HCT116 (cell line): ENCODE measurements around the gene PIEZO2. TPM values are rescaled to one million over a fixed set of nuclear protein-coding genes. Genes with fewer than 3 reads are reported as not detected.

Source experiments
- ATAC-seq: fragments of 200-7000 bp; cut with Tn5 transposase; 2 replicates; pipeline ENCODE4 v1.9.1; 2020; ENCODE audit warnings: mild to moderate bottlenecking, moderate library complexity
- BruUV-seq: library from RNA; stranded (reverse); fragments of 400-500 nt; replicated peaks from 2 replicates; lab custom pipeline; 2021; lab: Mats Ljungman, UMichigan
- CTCF ChIA-PET: fragments of 300-600 bp; sonication (Branson Sonifier 250); formaldehyde crosslinking; loops from one replicate; lab custom pipeline; 2021; ENCODE audit warnings: antibody characterized with exemption; lab: Charles Lee
- POLR2A ChIA-PET: fragments of 300-600, 350-600 bp; sonication (Branson Sonifier 250); formaldehyde crosslinking; loops from one replicate; lab custom pipeline; 2021; ENCODE audit warnings: antibody characterized with exemption; lab: Charles Lee
- RAD21 ChIA-PET, 2 experiments: fragments of 300-600 bp; sonication (Branson Sonifier 250); formaldehyde crosslinking; loops; one replicate each; lab custom pipeline; 2023; ENCODE audit warnings: low total read pairs in 2 of 2; ENCODE audit not compliant: uncharacterized antibody in 2 of 2, unreplicated experiment in 2 of 2, low non-redundant PET in 1 of 2; lab: Charles Lee
- DNase-seq: peaks from one replicate; pipeline ENCODE4 v3.0.0-alpha.2; 2010; ENCODE audit warnings: low read depth, low spot score
- H2AFZ ChIP-seq: fragments of 200-600 bp; shearing (Covaris generic), sonication (generic); 2 replicates; pipeline ENCODE4 v1.6.1; 2017; ENCODE audit warnings: low read depth, mixed run types, mixed read lengths, antibody characterized with exemption, low read length; ENCODE audit not compliant: poor library complexity, severe bottlenecking
- H3K27ac ChIP-seq: 2 replicates; pipeline ENCODE4 v1.5.1; 2012; ENCODE audit warnings: low read depth, low read length
- H3K27me3 ChIP-seq: fragments of 200-600 bp; sonication (generic); 2 replicates; pipeline ENCODE4 v1.6.1; 2016; ENCODE audit warnings: mixed run types, low read length, mixed read lengths; ENCODE audit not compliant: insufficient read depth
- H3K36me3 ChIP-seq, 2 experiments: fragments of 200-500 bp in 1 of 2; fragments of 200-600 bp in 1 of 2; sonication (Bioruptor generic) in 1 of 2; sonication (generic) in 1 of 2; 2 replicates each; pipeline versions ENCODE4 v1.5.1 to v1.6.1; 2014 to 2016; ENCODE audit warnings: low read length in 2 of 2, inconsistent platforms in 1 of 2, mixed read lengths in 1 of 2, mixed run types in 1 of 2; ENCODE audit not compliant: insufficient read depth in 2 of 2, control insufficient read depth in 1 of 2
- H3K4me1 ChIP-seq, 2 experiments: fragments of 200-600 bp in 1 of 2; sonication (generic) in 1 of 2; 2 replicates each; pipeline versions ENCODE4 v1.5.1 to v1.6.1; 2012 to 2017; ENCODE audit warnings: low read length in 2 of 2, inconsistent platforms in 1 of 2, mild to moderate bottlenecking in 1 of 2, mixed read lengths in 1 of 2, mixed run types in 1 of 2, moderate library complexity in 1 of 2; ENCODE audit not compliant: insufficient read depth in 2 of 2, control insufficient read depth in 1 of 2
- H3K4me2 ChIP-seq: fragments of 200-600 bp; sonication (generic); 2 replicates; pipeline ENCODE4 v1.6.1; 2017; ENCODE audit warnings: mixed run types, low read length, mixed read lengths
- H3K4me3 ChIP-seq, 2 experiments: fragments of 200-600 bp in 1 of 2; sonication (generic) in 1 of 2; replicated peaks in 1 of 2; 2 replicates each; pipeline ENCODE4 v1.5.1; 2011 to 2016; ENCODE audit warnings: low read length in 2 of 2, control low read depth in 1 of 2, low read depth in 1 of 2, mild to moderate bottlenecking in 1 of 2, mixed read lengths in 1 of 2, mixed run types in 1 of 2
- H3K79me2 ChIP-seq: fragments of 200-600 bp; sonication (generic); 2 replicates; pipeline ENCODE4 v1.6.1; 2017; ENCODE audit warnings: mild to moderate bottlenecking, mixed run types, low read length, moderate library complexity, mixed read lengths; ENCODE audit not compliant: insufficient read depth
- H3K9ac ChIP-seq: fragments of 200-600 bp; sonication (generic); 2 replicates; pipeline ENCODE4 v1.6.1; 2016; ENCODE audit warnings: low read length, mixed read lengths
- H3K9me2 ChIP-seq: fragments of 200-600 bp; sonication (generic), shearing (Covaris generic); 2 replicates; pipeline ENCODE4 v1.6.1; 2017; ENCODE audit warnings: mixed run types, mild to moderate bottlenecking, moderate library complexity; ENCODE audit not compliant: insufficient read depth
- H3K9me3 ChIP-seq, 2 experiments: fragments of 200-500 bp in 1 of 2; fragments of 200-600 bp in 1 of 2; sonication (Bioruptor generic) in 1 of 2; sonication (generic) in 1 of 2; 2 replicates each; pipeline ENCODE4 v1.6.1; 2014 to 2017; ENCODE audit warnings: low read length in 2 of 2, mixed read lengths in 2 of 2, inconsistent platforms in 1 of 2, low read depth in 1 of 2, mild to moderate bottlenecking in 1 of 2, mixed run types in 1 of 2, moderate library complexity in 1 of 2; ENCODE audit not compliant: control insufficient read depth in 1 of 2, insufficient read depth in 1 of 2
- H4K20me1 ChIP-seq: fragments of 200-600 bp; sonication (generic), shearing (Covaris generic); 2 replicates; pipeline ENCODE4 v1.6.1; 2017; ENCODE audit warnings: mixed run types, mild to moderate bottlenecking, moderate library complexity; ENCODE audit not compliant: insufficient read depth
- ATF3 ChIP-seq: IDR thresholded peaks from 2 replicates; pipeline ENCODE4 v1.6.1; 2012
- CBX3 ChIP-seq: IDR thresholded peaks from 2 replicates; pipeline ENCODE4 v1.6.1; 2012; ENCODE audit warnings: low read depth
- ELF1 ChIP-seq: IDR thresholded peaks from 2 replicates; pipeline ENCODE4 v1.6.1; 2012; ENCODE audit warnings: low read depth, borderline replicate concordance
- EZH2 ChIP-seq: fragments of 200-600 bp; sonication (generic); IDR thresholded peaks from 2 replicates; pipeline ENCODE4 v1.6.1; 2017; ENCODE audit warnings: antibody characterized with exemption, mixed run types
- EZH2phosphoT487 ChIP-seq: fragments of 200-600 bp; IDR thresholded peaks from 2 replicates; pipeline ENCODE4 v1.6.1; 2018; ENCODE audit warnings: antibody characterized with exemption, borderline replicate concordance
- MAX ChIP-seq: IDR thresholded peaks from 2 replicates; pipeline ENCODE4 v1.6.1; 2012
- SIN3A ChIP-seq: IDR thresholded peaks from 2 replicates; pipeline ENCODE4 v1.6.1; 2012; ENCODE audit warnings: low read depth
- TCF7L2 ChIP-seq: IDR thresholded peaks from 2 replicates; pipeline ENCODE4 v1.7.0; 2011; ENCODE audit warnings: borderline replicate concordance, inconsistent platforms; ENCODE audit not compliant: insufficient read depth, insufficient read length; ENCODE audit errors: extremely low read depth
- ZFX ChIP-seq: fragments of 450-650 bp; IDR thresholded peaks from 2 replicates; pipeline ENCODE4 v1.6.1; 2017
- ZNF274 ChIP-seq: fragments of 200-500 bp; sonication (Bioruptor generic); IDR thresholded peaks from 2 replicates; pipeline ENCODE4 v1.6.1; 2014; ENCODE audit warnings: mild to moderate bottlenecking, low read depth, low read length, inconsistent platforms
- intact Hi-C: fragments of 100-400 bp; cut with micrococcal nuclease; formaldehyde crosslinking; loops from 2 replicates; pipeline ENCODE4 v1.10.0; 2022
- total RNA-seq: library from RNA; stranded (reverse); gene quantifications from one replicate; pipeline ENCODE4 v1.2.1, GENCODE V29; 2021; ENCODE audit not compliant: unreplicated experiment

Gene PIEZO2
- total RNA-seq, 1 experiment from 2014 or later: 0.34 TPM

- no peaks in the 10 kb centered on the region for H3K36me3 ChIP-seq
- H3K27me3 ChIP-seq: peaks cover 28% of the 10 kb centered on the region
- TF ChIP-seq TCF7L2 (no peak), EZH2 (no peak), CBX3 (no peak), MAX (no peak), SIN3A (no peak)
- H2AFZ ChIP-seq: no peak overlapping the region
- no TSS peak for BruUV-seq
- H3K4me2 ChIP-seq: no peak overlapping the region
- RAD21 ChIA-PET: no interaction called here
- H3K9me2 ChIP-seq: no peaks in the 10 kb centered on the region
- H3K4me1 ChIP-seq: peaks cover 2 to 9% of the 10 kb centered on the region in 2 experiments; a peak in 3 of 4 replicates
- H3K9me3 ChIP-seq: no peaks in the 10 kb centered on the region
- no peak overlapping the region for H3K27ac ChIP-seq
- H4K20me1 ChIP-seq: no peaks in the 10 kb centered on the region
- H3K9ac ChIP-seq: no peak overlapping the region
- DNase-seq (no peak), ATAC-seq (no peak)
- no peak overlapping the region for H3K4me3 ChIP-seq
- H3K79me2 ChIP-seq: no peaks in the 10 kb centered on the region
- CTCF ChIA-PET: interaction anchor here (2.2 kb wide), 1 partner anchor 57 kb away, joined by 7 read pairs; no protein-coding TSS in a partner anchor
- POLR2A ChIA-PET: no interaction called here
- intact Hi-C loops: no loop called here
These were observed 354.6 kb downstream of the PIEZO2 start for GRCh38 chr18:10794771-10795170.

- intact Hi-C loops: no loop called here
- no TSS peak for BruUV-seq
- H3K9ac ChIP-seq: no peak overlapping the region
- no peak for DNase-seq
- no peak overlapping the region for H3K27ac ChIP-seq
- ChIA-PET RAD21 (no interaction called here), CTCF (no interaction called here), POLR2A (no interaction called here)
- no peaks in the 10 kb centered on the region for H3K9me2 ChIP-seq
- H3K4me3 ChIP-seq: no peak overlapping the region
- no peaks in the 10 kb centered on the region for H4K20me1 ChIP-seq
- peaks cover 2 to 4% of the 10 kb centered on the region in 2 experiments; a peak in 3 of 4 replicates for H3K4me1 ChIP-seq
- H3K79me2 ChIP-seq: no peaks in the 10 kb centered on the region
- no peak for ATAC-seq
- no peak for TF ChIP-seq ZNF274
- TF ChIP-seq MAX: no peak
- TF ChIP-seq TCF7L2: no peak
- TF ChIP-seq ZFX: no peak
- no peak for TF ChIP-seq ELF1
- no peak for TF ChIP-seq EZH2phosphoT487
- TF ChIP-seq ATF3: no peak
- H2AFZ ChIP-seq: no peak overlapping the region
- H3K36me3 ChIP-seq: no peaks in the 10 kb centered on the region
- H3K27me3 ChIP-seq: peaks cover 32% of the 10 kb centered on the region
- no peaks in the 10 kb centered on the region for H3K9me3 ChIP-seq
- no peak overlapping the region for H3K4me2 ChIP-seq
These were observed 355.5 kb downstream of the PIEZO2 start for GRCh38 chr18:10793730-10794370.
